ENCODE data around the gene SPATA12.

SPATA12 gene

DNA sequence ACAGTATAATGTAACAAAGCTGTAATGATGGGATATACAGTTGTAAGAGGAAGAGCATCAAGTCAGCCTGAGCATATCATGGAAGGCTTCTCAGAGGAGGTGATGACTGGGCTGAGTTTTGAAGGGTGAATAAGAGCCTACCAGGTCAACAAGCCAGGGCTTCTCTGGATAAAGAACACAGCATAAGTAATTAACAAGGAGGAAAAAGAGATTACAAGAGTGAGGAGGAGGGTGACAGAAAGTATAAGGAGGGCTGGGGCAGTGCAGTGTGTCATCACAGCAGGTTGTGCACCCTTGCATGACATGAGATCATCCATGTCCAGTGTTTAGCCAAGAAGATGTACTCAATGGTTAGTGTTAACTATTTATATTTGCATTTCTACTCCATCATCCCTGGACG, 16.9 kb upstream of the SPATA12 start:
- H3K27me3 ChIP-seq (ENCODE audit: control insufficient read depth, insufficient read depth, low read length), result no peaks in the 10 kb centered on the region
- TF ChIP-seq, protein P1, sequence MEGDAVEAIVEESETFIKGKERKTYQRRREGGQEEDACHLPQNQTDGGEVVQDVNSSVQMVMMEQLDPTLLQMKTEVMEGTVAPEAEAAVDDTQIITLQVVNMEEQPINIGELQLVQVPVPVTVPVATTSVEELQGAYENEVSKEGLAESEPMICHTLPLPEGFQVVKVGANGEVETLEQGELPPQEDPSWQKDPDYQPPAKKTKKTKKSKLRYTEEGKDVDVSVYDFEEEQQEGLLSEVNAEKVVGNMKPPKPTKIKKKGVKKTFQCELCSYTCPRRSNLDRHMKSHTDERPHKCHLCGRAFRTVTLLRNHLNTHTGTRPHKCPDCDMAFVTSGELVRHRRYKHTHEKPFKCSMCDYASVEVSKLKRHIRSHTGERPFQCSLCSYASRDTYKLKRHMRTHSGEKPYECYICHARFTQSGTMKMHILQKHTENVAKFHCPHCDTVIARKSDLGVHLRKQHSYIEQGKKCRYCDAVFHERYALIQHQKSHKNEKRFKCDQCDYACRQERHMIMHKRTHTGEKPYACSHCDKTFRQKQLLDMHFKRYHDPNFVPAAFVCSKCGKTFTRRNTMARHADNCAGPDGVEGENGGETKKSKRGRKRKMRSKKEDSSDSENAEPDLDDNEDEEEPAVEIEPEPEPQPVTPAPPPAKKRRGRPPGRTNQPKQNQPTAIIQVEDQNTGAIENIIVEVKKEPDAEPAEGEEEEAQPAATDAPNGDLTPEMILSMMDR (IDR thresholded peaks at IDR 0.05), result no peak

DNA sequence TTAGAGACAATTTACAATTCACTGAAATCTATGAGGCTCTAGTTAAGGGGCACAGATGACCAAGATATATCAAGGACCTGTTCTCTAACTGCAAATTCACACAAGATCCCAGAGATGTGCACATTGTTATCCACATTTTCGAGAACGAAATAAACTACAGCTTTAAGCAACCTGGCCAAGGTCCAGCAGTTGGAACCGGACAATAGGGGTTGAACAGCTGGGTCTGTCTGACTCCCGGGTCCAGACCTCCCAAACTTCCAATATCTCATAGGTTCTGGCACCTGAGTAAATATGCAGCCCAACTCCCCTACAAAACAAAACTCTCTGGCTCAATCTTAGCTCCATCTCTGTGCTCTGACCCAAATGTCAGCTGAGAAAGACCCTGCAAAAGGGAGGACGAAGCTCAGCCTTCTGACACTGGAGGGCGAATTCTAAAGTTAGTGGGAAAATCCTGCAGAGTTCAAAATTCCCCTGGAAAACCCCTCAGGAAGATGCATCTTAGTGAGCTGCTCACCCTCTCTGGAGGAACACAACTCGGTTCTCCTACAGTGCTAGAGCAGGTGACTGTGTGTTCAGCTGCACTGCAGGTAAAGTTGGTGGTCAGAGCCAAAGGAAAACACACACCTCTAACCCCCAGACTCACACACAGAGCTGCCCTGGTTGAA, 14.2 kb upstream of the SPATA12 start:
- TF ChIP-seq, protein P1 (IDR thresholded peaks at IDR 0.05), result no peak
- peaks cover 34% of the 10 kb centered on the region for H3K4me1 ChIP-seq
- H3K4me3 ChIP-seq (ENCODE audit: low read depth, low read length), result no peak overlapping the region

More for the DNA sequence above, 16.9 kb upstream of the SPATA12 start:
- no peak overlapping the region for H3K9ac ChIP-seq
- H3K4me3 ChIP-seq (ENCODE audit: low read depth, low read length), result no peak overlapping the region
- H3K9me3 ChIP-seq (ENCODE audit: control insufficient read depth, low read length), result no peaks in the 10 kb centered on the region
- H3K4me1 ChIP-seq, result peaks cover 32% of the 10 kb centered on the region
- H3K4me2 ChIP-seq (ENCODE audit: low read length), result no peak overlapping the region
- H3K36me3 ChIP-seq (ENCODE audit: control insufficient read depth, insufficient read depth, low read length), result no peaks in the 10 kb centered on the region
- H3K27ac ChIP-seq, result no peak overlapping the region
- peaks cover 37% of the 10 kb centered on the region for H3K79me2 ChIP-seq
- H2AFZ ChIP-seq, result no peak overlapping the region

GRCh38 chr3:57048052-57048671, 12.3 kb upstream of the SPATA12 start:
- Histone ChIP-seq H3K79me2 (peaks cover 39% of the 10 kb centered on the region), H2AFZ (no peak overlapping the region), H3K9me3 (ENCODE audit: control insufficient read depth, low read length) (no peaks in the 10 kb centered on the region), H3K9ac (no peak overlapping the region), H3K4me3 (ENCODE audit: low read depth, low read length) (no peak overlapping the region), H3K4me1 (peaks cover 30% of the 10 kb centered on the region), H3K4me2 (ENCODE audit: low read length) (no peak overlapping the region), H3K27ac (no peak overlapping the region), H3K36me3 (ENCODE audit: control insufficient read depth, insufficient read depth, low read length) (no peaks in the 10 kb centered on the region), H3K27me3 (ENCODE audit: control insufficient read depth, insufficient read depth, low read length) (no peaks in the 10 kb centered on the region)
- TF ChIP-seq, protein P1 (IDR thresholded peaks at IDR 0.05), result no peak

More for the DNA sequence above, 14.2 kb upstream of the SPATA12 start:
- no peak overlapping the region for H3K27ac ChIP-seq
- no peak overlapping the region for H2AFZ ChIP-seq
- H3K27me3 ChIP-seq (ENCODE audit: control insufficient read depth, insufficient read depth, low read length), result no peaks in the 10 kb centered on the region
- H3K36me3 ChIP-seq (ENCODE audit: control insufficient read depth, insufficient read depth, low read length), result no peaks in the 10 kb centered on the region
- H3K79me2 ChIP-seq, result peaks cover 25% of the 10 kb centered on the region
- H3K9me3 ChIP-seq (ENCODE audit: control insufficient read depth, low read length), result no peaks in the 10 kb centered on the region
- H3K4me2 ChIP-seq (ENCODE audit: low read length), result no peak overlapping the region
- H3K9ac ChIP-seq, result no peak overlapping the region

DNA sequence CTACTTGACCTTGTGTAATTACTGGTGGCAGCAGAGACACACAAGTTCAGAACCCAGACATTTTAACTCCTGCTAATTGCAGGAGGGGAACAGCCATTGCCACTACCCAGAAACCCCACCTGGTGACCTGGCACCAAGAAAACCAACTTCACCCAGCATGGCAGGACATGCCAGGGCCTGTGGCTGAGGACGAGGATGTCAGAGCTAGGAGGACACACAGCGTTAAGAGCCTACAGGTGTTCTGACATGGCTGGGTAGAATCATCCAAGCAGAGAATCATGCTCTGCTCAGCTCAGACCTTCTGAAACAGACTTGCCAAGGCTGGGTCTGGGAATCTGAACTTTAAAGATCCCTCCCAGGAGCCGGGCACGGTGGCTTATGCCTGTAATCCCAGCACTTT, 11.7 kb upstream of the SPATA12 start:
- Histone ChIP-seq H3K4me3 (ENCODE audit: low read depth, low read length) (no peak overlapping the region), H3K27me3 (ENCODE audit: control insufficient read depth, insufficient read depth, low read length) (no peaks in the 10 kb centered on the region), H3K79me2 (peaks cover 41% of the 10 kb centered on the region), H3K36me3 (ENCODE audit: control insufficient read depth, insufficient read depth, low read length) (no peaks in the 10 kb centered on the region), H3K4me1 (peaks cover 30% of the 10 kb centered on the region), H3K9ac (no peak overlapping the region), H3K9me3 (ENCODE audit: control insufficient read depth, low read length) (no peaks in the 10 kb centered on the region), H2AFZ (no peak overlapping the region), H3K4me2 (ENCODE audit: low read length) (no peak overlapping the region), H3K27ac (no peak overlapping the region)
- TF ChIP-seq, protein P1 (IDR thresholded peaks at IDR 0.05), result no peak
